Activated naive CD4-positive, alpha-beta T cell (primary cell): ENCODE data around the gene LDAH.

Source experiments
- DNase-seq, 4 experiments: peaks; one replicate each; lab custom pipeline; 2025; lab: John Stamatoyannopoulos, UW

LDAH gene

DNA sequence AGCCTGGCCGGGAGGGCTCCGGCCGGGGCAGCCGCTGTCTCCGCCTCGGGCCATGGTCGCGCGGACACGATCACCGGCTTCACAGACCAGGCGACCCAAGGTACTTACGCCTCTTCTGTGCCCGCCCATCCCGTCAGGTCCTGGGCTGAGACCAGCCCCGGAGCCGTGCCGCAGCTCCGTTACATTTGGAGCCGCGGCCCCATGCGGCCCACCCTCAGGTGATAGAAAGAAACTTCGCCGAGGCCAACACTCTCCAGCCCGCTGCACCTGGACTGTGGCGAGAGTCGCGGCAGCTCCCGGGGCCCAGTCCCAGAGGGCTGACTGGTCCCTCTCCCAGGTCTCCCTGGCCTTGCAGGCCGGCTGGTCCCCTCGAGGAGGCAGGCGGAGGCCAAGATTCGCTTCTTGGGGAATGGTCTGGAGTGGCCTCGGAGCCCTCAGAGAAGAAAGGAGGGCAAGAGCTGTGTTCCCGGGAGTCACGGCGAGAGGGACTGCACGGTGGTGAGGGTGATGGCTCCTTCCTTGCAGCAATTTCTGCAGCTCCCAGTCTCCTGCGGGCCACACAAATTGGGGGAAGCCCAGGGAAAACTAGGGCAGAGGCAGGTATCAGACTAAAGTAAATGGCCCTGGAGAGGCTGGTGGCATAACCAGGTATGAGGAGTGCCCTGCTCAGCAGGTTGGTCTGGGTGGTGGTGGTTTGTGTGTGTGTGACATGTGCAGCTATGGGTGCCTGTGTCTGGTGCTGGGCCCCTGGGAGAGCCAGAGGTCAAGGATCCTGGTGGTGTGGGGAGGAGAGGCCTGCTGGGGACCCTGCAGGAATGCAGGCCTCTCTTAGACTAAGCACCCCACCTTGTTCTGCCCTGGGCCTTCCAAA, 155.1 kb downstream of the LDAH start:
- DNase-seq: no peak

- no peak for DNase-seq
These were observed 155.8 kb downstream of the LDAH start for GRCh38 chr2:20667151-20667530.

- DNase-seq: peak in 1 of 4 experiments; percentile 6
These were observed 156.4 kb downstream of the LDAH start, which contains the start of gene GDF7 for GRCh38 chr2:20666304-20667150. TSS of gene GDF7 (plus strand) at chr2:20667144. CDS start at chr2:20667240, 96 bp downstream.

- DNase-seq: no peak
These were observed 156.9 kb downstream of the LDAH start for GRCh38 chr2:20666005-20666303.

GRCh38 chr2:20665243-20666004, 157.5 kb downstream of the LDAH start:
- no peak for DNase-seq

GRCh38 chr2:20664431-20665242, 158.3 kb downstream of the LDAH start:
- DNase-seq: no peak

GRCh38 chr2:20664071-20664390, 158.9 kb downstream of the LDAH start:
- no peak for DNase-seq

GRCh38 chr2:20663196-20664070, 159.5 kb downstream of the LDAH start:
- no peak for DNase-seq

- no peak for DNase-seq
These were observed 160.5 kb downstream of the LDAH start for GRCh38 chr2:20662308-20662937.

DNA sequence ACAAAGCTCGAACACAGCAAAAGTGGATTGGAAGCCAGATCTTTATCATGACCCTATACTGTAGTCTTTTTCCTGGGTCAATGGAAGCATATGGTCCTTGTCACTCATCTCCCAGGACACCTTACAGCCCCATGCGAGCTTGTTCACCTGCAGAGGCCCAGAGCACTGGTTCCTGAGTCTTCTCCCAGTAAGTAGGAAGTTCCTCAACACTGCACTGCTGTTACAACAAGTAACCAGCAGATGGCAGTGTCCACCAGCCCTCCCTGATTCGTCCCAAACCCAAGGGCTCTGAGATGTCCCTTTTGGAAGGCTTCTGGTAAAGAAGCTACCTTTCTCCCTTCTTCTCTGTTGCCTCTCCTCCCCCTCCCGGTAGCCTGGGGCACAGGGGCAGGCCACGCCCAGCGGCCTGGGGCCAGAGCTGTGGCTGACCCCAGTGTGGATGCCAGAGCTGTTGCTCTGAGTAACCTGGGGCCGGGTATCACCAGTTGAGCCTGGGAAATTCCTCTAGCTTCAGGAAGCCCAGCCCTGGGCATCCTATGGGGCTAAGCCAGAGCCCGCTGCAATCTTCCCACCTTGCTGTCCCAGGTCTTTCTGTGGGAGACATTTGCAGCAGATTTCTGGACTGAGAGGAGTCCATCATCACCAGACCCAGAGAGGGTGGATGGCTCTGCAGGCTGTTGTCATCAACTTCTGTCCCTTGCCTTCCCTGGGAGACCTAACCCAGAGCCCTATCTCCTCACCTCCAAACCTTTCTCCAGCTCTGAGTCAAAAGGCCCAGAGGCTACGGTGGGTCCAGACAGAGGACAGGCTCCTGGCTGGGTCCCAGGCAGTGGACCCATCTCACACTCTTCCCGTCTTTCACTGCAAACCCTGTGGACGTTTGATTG, 161.2 kb downstream of the LDAH start:
- DNase-seq: peak in 3 of 4 experiments; percentile 7 to 48 (median 15)

DNA sequence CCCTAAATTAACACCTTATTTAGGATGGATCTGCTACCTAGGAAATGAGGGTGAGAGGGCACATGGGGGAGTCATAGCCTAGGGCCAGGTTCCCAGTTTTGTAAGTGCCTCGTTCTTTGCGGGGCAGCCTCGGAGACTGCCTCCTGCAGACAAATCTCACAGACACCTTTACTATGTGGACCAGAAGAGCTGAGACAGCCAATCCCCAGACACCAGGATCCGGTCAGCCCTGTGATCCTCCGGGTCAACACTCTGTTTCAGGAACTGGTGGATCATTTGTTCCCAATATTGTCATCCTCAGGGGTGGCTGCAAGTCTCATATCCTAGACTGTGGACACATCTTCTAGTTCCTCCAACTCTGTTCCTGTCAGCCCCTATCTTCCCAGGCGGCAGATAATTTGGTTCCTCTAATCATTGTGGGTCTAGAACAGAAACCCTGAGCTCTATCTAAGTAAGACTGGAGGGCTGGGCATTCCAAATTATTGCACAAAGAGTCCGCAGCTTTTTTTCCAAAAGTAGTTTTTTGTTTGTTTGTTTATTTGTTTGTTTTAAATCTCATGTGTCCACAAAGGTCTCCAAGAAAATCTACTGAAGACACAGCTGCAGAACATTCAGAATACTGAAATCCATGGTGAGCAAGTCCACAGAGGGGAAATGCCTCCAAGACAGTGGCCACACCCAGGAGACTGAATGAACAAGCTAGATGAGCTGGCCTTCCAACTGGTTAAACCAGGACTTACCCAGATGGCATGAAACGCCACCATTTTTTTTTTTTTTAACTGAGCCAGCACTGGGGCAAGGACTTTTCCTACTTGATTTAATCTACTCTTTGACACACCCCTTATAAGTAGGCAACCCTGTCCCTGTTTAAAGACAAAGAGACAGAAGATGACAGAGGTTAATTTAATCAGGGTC, 162.1 kb downstream of the LDAH start:
- no peak for DNase-seq

- no peak for DNase-seq
These were observed 165.2 kb downstream of the LDAH start for GRCh38 chr2:20657522-20658235.

GRCh38 chr2:20656561-20656960, 166.3 kb downstream of the LDAH start:
- DNase-seq: no peak

- no peak for DNase-seq
These were observed 168.4 kb downstream of the LDAH start for GRCh38 chr2:20654535-20654813.

DNA sequence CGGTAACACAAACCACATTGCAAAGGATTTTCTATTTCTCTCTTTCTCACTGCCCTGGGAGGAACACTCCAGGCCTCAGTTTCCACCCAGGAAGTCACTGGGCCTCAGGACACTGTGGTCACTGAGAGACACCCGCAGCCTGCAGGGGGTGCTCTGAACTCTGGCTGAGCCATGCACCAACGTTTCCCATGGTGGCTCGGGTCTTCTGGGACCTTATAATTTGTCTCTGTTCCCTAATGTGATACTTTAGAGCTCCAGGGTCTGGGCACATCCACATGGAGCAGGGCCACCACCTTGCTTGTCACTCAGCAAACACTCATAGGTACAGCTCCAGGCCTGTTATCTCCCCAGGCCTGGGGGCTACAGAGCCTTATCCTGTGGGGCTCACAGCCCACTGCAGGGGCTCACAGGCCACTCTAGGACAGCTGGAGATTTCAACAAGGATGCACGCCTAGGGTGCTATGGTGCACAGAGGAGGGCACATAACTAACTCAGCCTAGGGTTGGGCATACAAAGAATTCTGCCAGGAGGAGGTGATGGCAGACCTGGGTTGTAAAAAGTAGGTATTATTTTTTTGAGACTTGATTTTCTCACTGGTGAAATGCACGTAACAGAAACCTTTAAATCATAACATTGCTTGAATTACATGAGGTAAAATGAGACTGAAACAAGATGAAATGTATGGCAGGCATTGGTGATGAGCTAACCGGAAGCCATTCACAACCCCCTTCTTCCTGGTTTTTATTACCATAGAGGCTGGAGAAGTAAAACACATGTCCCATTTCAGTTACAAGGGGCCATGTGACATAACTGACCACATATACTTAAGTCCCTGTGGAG, 169.0 kb downstream of the LDAH start:
- no peak for DNase-seq

- no peak for DNase-seq
These were observed 170.0 kb downstream of the LDAH start for GRCh38 chr2:20652673-20653575.
